ENCODE results near the gene ENOX2. TPM values are rescaled to one million over a fixed set of nuclear protein-coding genes. Genes with fewer than 3 reads are reported as not detected.

The ENOX2 gene
- total and polyA plus RNA-seq, 8 donors, result 2.6 to 12.1 (median 7.3) TPM

DNA sequence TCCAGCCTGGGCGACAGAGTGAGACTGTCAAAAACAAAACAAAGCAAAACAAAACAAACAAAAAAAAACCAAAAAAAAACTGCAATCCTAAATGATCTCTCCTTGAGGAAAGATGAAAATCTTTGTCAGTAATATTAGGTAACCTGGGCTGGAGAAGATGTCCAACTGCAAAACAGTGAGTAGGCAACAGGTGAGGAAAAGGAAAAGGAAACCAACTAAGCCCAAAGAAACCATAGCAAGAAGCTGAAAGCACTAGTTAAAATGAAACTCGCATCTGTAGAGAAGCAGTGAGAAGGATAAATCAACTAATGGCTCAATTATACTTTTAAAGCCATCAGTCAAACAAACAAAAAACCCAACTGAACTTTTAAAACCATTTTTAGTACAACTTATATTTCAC, 54.2 kb downstream of the ENOX2 start:
- intact Hi-C loops (cut with DNase I; ENCODE audit: low total_unique reads), result no loop called here
- Histone ChIP-seq H3K36me3 (no peaks in the 10 kb centered on the region), H3K4me3 (no peak overlapping the region), H3K27me3 (no peaks in the 10 kb centered on the region), H3K27ac (no peak overlapping the region), H3K4me1 (no peaks in the 10 kb centered on the region), H3K9me3 (no peaks in the 10 kb centered on the region)
- 56 to 83% (median 78%) methylated on average over 2 of the region's 2 CpGs for WGBS, 5 donors
- no peak for DNase-seq
- TF ChIP-seq EP300 (IDR thresholded peaks at IDR 0.05) (no peak), POLR2A (IDR thresholded peaks at IDR 0.05) (no peak), POLR2AphosphoS5 (IDR thresholded peaks at IDR 0.05) (no peak)
- TF ChIP-seq, protein P1, sequence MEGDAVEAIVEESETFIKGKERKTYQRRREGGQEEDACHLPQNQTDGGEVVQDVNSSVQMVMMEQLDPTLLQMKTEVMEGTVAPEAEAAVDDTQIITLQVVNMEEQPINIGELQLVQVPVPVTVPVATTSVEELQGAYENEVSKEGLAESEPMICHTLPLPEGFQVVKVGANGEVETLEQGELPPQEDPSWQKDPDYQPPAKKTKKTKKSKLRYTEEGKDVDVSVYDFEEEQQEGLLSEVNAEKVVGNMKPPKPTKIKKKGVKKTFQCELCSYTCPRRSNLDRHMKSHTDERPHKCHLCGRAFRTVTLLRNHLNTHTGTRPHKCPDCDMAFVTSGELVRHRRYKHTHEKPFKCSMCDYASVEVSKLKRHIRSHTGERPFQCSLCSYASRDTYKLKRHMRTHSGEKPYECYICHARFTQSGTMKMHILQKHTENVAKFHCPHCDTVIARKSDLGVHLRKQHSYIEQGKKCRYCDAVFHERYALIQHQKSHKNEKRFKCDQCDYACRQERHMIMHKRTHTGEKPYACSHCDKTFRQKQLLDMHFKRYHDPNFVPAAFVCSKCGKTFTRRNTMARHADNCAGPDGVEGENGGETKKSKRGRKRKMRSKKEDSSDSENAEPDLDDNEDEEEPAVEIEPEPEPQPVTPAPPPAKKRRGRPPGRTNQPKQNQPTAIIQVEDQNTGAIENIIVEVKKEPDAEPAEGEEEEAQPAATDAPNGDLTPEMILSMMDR (IDR thresholded peaks at IDR 0.05), result no peak

- Histone ChIP-seq H3K27me3 (no peaks in the 10 kb centered on the region), H3K9me3 (no peaks in the 10 kb centered on the region), H3K36me3 (no peaks in the 10 kb centered on the region), H3K27ac (no peak overlapping the region), H3K4me1 (no peaks in the 10 kb centered on the region), H3K4me3 (no peak overlapping the region)
- intact Hi-C loops (cut with DNase I; ENCODE audit: low total_unique reads), result no loop called here
- WGBS, 5 donors, result 69 to 91% (median 84%) methylated on average over 2 of the region's 2 CpGs
- no peak for DNase-seq
- TF ChIP-seq POLR2A (IDR thresholded peaks at IDR 0.05), result no peak
- TF ChIP-seq POLR2AphosphoS5 (IDR thresholded peaks at IDR 0.05), result no peak
- TF ChIP-seq EP300 (IDR thresholded peaks at IDR 0.05), result no peak
- TF ChIP-seq, protein P1 (IDR thresholded peaks at IDR 0.05), result no peak
Observed at GRCh38 chrX:130846746-130847145, 56.3 kb downstream of the ENOX2 start.

- H3K9me3 ChIP-seq, result no peaks in the 10 kb centered on the region
- H3K4me3 ChIP-seq, result no peak overlapping the region
- no peak for DNase-seq
- no peaks in the 10 kb centered on the region for H3K4me1 ChIP-seq
- H3K27ac ChIP-seq, result no peak overlapping the region
- intact Hi-C loops (cut with DNase I; ENCODE audit: low total_unique reads), result no loop called here
- H3K27me3 ChIP-seq, result peaks cover 0 to 7% (median 0%) of the 10 kb centered on the region in 3 donors
- TF ChIP-seq POLR2A (IDR thresholded peaks at IDR 0.05) (no peak), POLR2AphosphoS5 (IDR thresholded peaks at IDR 0.05) (no peak), EP300 (IDR thresholded peaks at IDR 0.05) (no peak)
- TF ChIP-seq, protein P1 (IDR thresholded peaks at IDR 0.05), result no peak
- H3K36me3 ChIP-seq, result no peaks in the 10 kb centered on the region
- WGBS, 5 donors, result 79 to 97% (median 90%) methylated on average over 3 of the region's 3 CpGs
Observed at GRCh38 chrX:130841776-130842175, 61.2 kb downstream of the ENOX2 start.

DNA sequence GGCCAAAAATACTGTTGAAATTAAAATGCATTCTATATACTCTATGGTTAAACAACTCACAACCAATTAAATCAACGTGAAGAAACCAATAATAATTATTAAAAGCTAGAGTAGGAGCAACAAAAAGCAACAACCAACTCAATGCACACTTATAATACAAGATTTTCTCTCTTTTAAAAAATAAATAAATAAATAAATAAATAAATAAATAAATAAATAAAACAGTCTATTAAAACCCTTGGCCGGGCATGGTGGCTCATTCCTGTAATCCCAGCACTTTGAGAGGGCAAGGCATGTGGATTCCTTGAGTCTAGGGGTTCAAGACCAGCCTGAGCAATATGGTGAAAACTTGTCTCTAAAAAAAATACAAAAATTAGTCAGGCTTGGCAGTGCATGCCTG, 62.7 kb downstream of the ENOX2 start:
- H3K27ac ChIP-seq, result no peak overlapping the region
- no peak for TF ChIP-seq POLR2A (IDR thresholded peaks at IDR 0.05)
- TF ChIP-seq, protein P1 (IDR thresholded peaks at IDR 0.05), result no peak
- TF ChIP-seq EP300 (IDR thresholded peaks at IDR 0.05), result no peak
- no peak for TF ChIP-seq POLR2AphosphoS5 (IDR thresholded peaks at IDR 0.05)
- H3K9me3 ChIP-seq, result no peaks in the 10 kb centered on the region
- 45 to 100% (median 93%) methylated on average over 2 of the region's 2 CpGs for WGBS, 5 donors
- no peaks in the 10 kb centered on the region for H3K36me3 ChIP-seq
- intact Hi-C loops (cut with DNase I; ENCODE audit: low total_unique reads), result no loop called here
- no peak for DNase-seq
- H3K27me3 ChIP-seq, result peaks cover 0 to 7% (median 0%) of the 10 kb centered on the region in 3 donors
- no peak overlapping the region for H3K4me3 ChIP-seq
- no peaks in the 10 kb centered on the region for H3K4me1 ChIP-seq

All from stomach (tissue), 9 donors.